Ovary (tissue), 9 donors: ENCODE results near the gene TBC1D9B. TPM values are rescaled to one million over a fixed set of nuclear protein-coding genes. Genes with fewer than 3 reads are reported as not detected.

Experiments used
- DNase-seq, 5 donors: peaks; one replicate each; pipeline ENCODE4 v3.0.0-alpha.2; 2019 to 2020
- H3K27ac ChIP-seq, 2 donors: fragments of 200-600 bp; one replicate each; pipeline versions ENCODE4 v1.5.1 to v1.8.0; 2019 to 2022
- H3K27me3 ChIP-seq: fragments of 200-600 bp; one replicate; pipeline ENCODE4 v1.8.0; 2022
- H3K36me3 ChIP-seq: fragments of 200-600 bp; sonication (generic); one replicate; pipeline ENCODE4 v1.5.1; 2019
- H3K4me1 ChIP-seq: one replicate; pipeline ENCODE4 v1.8.1; 2013; ENCODE audit warnings: mild to moderate bottlenecking, moderate library complexity; ENCODE audit not compliant: insufficient read depth
- H3K4me3 ChIP-seq: fragments of 200-600 bp; sonication (generic); one replicate; pipeline ENCODE4 v1.5.1; 2017
- H3K9me3 ChIP-seq, 2 donors: fragments of 200-600 bp in 1 of 2; sonication (generic) in 1 of 2; one replicate each; pipeline versions ENCODE4 v1.5.1 to v1.8.1; 2013 to 2019; ENCODE audit warnings: mild to moderate bottlenecking in 1 of 2, moderate library complexity in 1 of 2
- CTCF ChIP-seq, 3 donors: fragments of 450-650 bp in 2 of 3; fragments of 200-600 bp in 1 of 3; IDR thresholded peaks; one replicate each; pipeline versions ENCODE4 v1.5.1 to v1.8.0; 2016 to 2022; ENCODE audit warnings: antibody characterized with exemption in 3 of 3, mild to moderate bottlenecking in 1 of 3
- EP300 ChIP-seq: sonication (generic); formaldehyde crosslinking; IDR thresholded peaks from one replicate; pipeline ENCODE4 v1.6.1; 2017; ENCODE audit warnings: antibody characterized with exemption
- POLR2A ChIP-seq: fragments of 450-650 bp; IDR thresholded peaks from one replicate; pipeline ENCODE4 v1.6.1; 2017; ENCODE audit warnings: antibody characterized with exemption, mild to moderate bottlenecking, moderate library complexity
- WGBS, 3 donors: extraction: QIAGEN DNeasy Blood & Tissue Kit in 1 of 3; methylation state at CpG; one replicate each; pipeline versions ENCODE4 v1.1.5 to v1.1.7; 2013 to 2017; 5-methylcytosine and 5-hydroxymethylcytosine counted together
- intact Hi-C, 4 donors: fragments of 100-400 bp; cut with DNase I; formaldehyde crosslinking; loops; one replicate each; pipeline versions ENCODE4 v1.11.0 to v1.15.1; 2022 to 2023
- polyA plus RNA-seq, 2 donors: library from polyadenylated mRNA; stranded (reverse); fragments of 200-250 nt in 1 of 2; fragments of 350-450 nt in 1 of 2; fragmentation: Illumina TruSeq in 1 of 2; extraction: RNeasy Lipid Tissue Mini Kit (QIAGEN cat#74804) in 1 of 2; gene quantifications; one replicate each; pipeline ENCODE4 v1.2.3, GENCODE V29; 2013 to 2014
- total RNA-seq, 7 donors: library from RNA; depleted of rRNA in 2 of 7; stranded (reverse); fragments of >200 nt in 2 of 7; fragmentation: NEBNext Ultra II Directional in 3 of 7; extraction: Animal tissue kit (Norgen Biotek cat#: 25700) in 3 of 7; gene quantifications; one replicate each; pipeline versions ENCODE4 v1.1.0 to v1.2.4, GENCODE V29; 2016 to 2023
- donor health status: DM: no; HTN: no; CAD: no; lungs with moderate emphysema.
- donor health status: DM: no; HTN: no; CAD: no.
- donor health status: Bipolar disorder and iron deficiency.
- donor health status: DM: yes; HTN: yes; CAD: no.
- donor health status: DM: no; HTN: no; CAD: no.
- donor health status: DM: yes; HTN: yes; CAD: no.

The TBC1D9B gene
- total and polyA plus RNA-seq, 9 donors: 48.3 to 121 (median 86.5) TPM

GRCh38 chr5:179902763-179903158 lies 4.9 kb downstream of the TBC1D9B start:
- WGBS, 3 donors: 82 to 87% (median 83%) methylated on average over 7 of the region's 7 CpGs
- Histone ChIP-seq H3K4me3 (no peak overlapping the region), H3K4me1 (peaks cover 11% of the 10 kb centered on the region), H3K9me3 (no peaks in the 10 kb centered on the region), H3K27me3 (no peaks in the 10 kb centered on the region), H3K27ac (no peak overlapping the region), H3K36me3 (no peaks in the 10 kb centered on the region)
- TF ChIP-seq CTCF (IDR thresholded peaks at IDR 0.05) (no peak), EP300 (no peak), POLR2A (no peak)
- intact Hi-C loops: loop anchor here in 3 of 4 donors (10.0 kb wide), 5 partner anchors 78 to 172 kb away; partner anchors contain the start of genes RNF130 (in 2 of the 3), LTC4S (in 1 of the 3), MGAT4B (in 1 of the 3) and SQSTM1 (in 1 of the 3)
- no peak for DNase-seq

GRCh38 chr5:179901915-179902762 lies 5.6 kb downstream of the TBC1D9B start:
- no peak overlapping the region for H3K27ac ChIP-seq

GRCh38 chr5:179901462-179901861 lies 6.2 kb downstream of the TBC1D9B start:
- 24 to 46% (median 28%) methylated on average over 6 of the region's 6 CpGs for WGBS, 3 donors
- no peaks in the 10 kb centered on the region for H3K36me3 ChIP-seq
- H3K9me3 ChIP-seq: no peaks in the 10 kb centered on the region
- no peaks in the 10 kb centered on the region for H3K27me3 ChIP-seq
- H3K4me1 ChIP-seq: peaks cover 8% of the 10 kb centered on the region
- TF ChIP-seq EP300: no peak
- TF ChIP-seq CTCF (IDR thresholded peaks at IDR 0.05): no peak
- no peak for TF ChIP-seq POLR2A
- intact Hi-C loops: loop anchor here in 3 of 4 donors (10.0 kb wide), 5 partner anchors 77 to 173 kb away; partner anchors contain the start of genes RNF130 (in 2 of the 3), LTC4S (in 1 of the 3), MGAT4B (in 1 of the 3) and SQSTM1 (in 1 of the 3)
- no peak overlapping the region for H3K27ac ChIP-seq
- no peak overlapping the region for H3K4me3 ChIP-seq
- DNase-seq: no peak

More at GRCh38 chr5:179901915-179902762, 5.6 kb downstream of the TBC1D9B start:
- H3K4me1 ChIP-seq: peaks cover 11% of the 10 kb centered on the region
- H3K27me3 ChIP-seq: no peaks in the 10 kb centered on the region
- H3K36me3 ChIP-seq: no peaks in the 10 kb centered on the region
- no peaks in the 10 kb centered on the region for H3K9me3 ChIP-seq
- WGBS, 3 donors: 65 to 80% (median 72%) methylated on average over 15 of the region's 15 CpGs
- TF ChIP-seq CTCF (IDR thresholded peaks at IDR 0.05): no peak
- TF ChIP-seq EP300: no peak
- no peak for TF ChIP-seq POLR2A
- intact Hi-C loops: loop anchor here in 3 of 4 donors (10.0 kb wide), 5 partner anchors 77 to 173 kb away; partner anchors contain the start of genes RNF130 (in 2 of the 3), LTC4S (in 1 of the 3), MGAT4B (in 1 of the 3) and SQSTM1 (in 1 of the 3)
- no peak for DNase-seq
- H3K4me3 ChIP-seq: no peak overlapping the region

GRCh38 chr5:179900711-179901110 lies 7.0 kb downstream of the TBC1D9B start:
- Histone ChIP-seq H3K27me3 (no peaks in the 10 kb centered on the region), H3K4me1 (peaks cover 7% of the 10 kb centered on the region), H3K36me3 (no peaks in the 10 kb centered on the region), H3K27ac (no peak overlapping the region), H3K9me3 (no peaks in the 10 kb centered on the region), H3K4me3 (no peak overlapping the region)
- intact Hi-C loops: loop anchor here in 3 of 4 donors (10.0 kb wide), 5 partner anchors 76 to 174 kb away; partner anchors contain the start of genes RNF130 (in 2 of the 3), LTC4S (in 1 of the 3), MGAT4B (in 1 of the 3) and SQSTM1 (in 1 of the 3)
- no peak for DNase-seq
- TF ChIP-seq EP300 (no peak), POLR2A (no peak), CTCF (IDR thresholded peaks at IDR 0.05) (no peak)
- WGBS, 3 donors: 39 to 64% (median 45%) methylated on average over 13 of the region's 13 CpGs
